ENCODE data around the gene MVP. TPM values are rescaled to one million over a fixed set of nuclear protein-coding genes. Genes with fewer than 3 reads are reported as not detected.

MVP gene
- 178 and 255 TPM in 2 replicates for total RNA-seq

DNA sequence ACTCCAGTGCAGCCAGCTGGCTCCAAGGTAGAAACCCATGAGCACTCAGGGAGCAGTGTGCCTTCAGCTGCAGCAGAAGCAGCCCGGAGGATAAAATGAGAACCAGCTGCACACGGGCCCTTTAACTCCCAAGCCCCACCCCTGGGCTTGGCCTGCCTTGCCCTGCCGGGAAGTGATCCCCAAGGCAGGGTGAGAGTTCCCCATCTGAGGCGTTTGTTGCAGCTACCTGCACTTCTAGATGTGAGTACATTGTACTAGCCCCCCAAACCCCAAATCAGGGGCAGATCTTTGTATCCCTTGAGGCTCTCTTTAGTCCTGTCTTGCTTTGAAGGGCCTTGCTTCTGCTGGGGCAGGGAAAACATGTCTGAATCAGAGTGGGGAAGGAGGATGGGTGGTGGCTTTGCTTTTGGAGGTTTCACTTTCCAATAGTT is at the start of gene MVP:
Gene MVP, plus strand, starts transcription at position 192 of the 431 bp plus-strand sequence. CDS start 10,088 bp downstream, outside the sequence.

DNA sequence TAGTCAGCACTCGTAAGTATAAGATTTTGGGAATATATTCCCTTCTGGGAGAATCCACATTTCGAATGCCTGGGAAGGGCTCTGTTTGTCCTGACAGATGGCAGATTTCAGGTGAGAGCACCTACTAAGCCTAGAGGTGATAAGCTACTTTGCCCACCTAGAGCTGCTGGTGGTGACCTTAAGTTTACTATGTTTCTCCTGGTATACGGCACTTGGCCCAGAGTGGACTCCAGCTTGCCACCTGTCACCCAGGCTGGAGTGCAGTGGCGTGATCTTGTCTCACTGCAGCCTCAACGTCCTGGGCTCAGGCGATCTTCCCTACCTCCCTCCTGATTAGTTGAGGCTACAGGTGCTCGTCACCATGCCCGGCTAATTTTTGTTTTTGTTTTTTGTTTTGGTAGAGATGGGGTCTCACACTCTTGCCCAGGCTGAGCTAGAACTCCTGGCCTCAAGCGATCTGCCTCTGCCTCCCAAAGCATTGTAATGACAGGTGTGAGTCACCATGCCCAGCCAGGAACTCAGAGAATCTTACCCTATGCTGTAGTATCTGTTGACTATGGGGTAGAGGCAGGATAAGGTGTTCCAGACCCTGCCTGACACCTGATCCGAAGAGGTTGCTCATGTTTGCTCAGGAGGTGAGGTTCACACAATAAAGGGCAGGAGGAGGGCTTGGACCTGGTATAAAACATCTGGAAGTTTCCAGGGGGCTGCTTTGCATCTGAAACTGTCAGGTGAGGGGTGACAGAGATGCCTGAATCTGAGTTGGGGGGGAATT is 42.5 kb upstream of the MVP start, which contains the start of gene ZG16:
Gene ZG16, plus strand, starts transcription at position 681 of the 775 bp plus-strand sequence. CDS start 1,011 bp downstream, outside the sequence.

DNA sequence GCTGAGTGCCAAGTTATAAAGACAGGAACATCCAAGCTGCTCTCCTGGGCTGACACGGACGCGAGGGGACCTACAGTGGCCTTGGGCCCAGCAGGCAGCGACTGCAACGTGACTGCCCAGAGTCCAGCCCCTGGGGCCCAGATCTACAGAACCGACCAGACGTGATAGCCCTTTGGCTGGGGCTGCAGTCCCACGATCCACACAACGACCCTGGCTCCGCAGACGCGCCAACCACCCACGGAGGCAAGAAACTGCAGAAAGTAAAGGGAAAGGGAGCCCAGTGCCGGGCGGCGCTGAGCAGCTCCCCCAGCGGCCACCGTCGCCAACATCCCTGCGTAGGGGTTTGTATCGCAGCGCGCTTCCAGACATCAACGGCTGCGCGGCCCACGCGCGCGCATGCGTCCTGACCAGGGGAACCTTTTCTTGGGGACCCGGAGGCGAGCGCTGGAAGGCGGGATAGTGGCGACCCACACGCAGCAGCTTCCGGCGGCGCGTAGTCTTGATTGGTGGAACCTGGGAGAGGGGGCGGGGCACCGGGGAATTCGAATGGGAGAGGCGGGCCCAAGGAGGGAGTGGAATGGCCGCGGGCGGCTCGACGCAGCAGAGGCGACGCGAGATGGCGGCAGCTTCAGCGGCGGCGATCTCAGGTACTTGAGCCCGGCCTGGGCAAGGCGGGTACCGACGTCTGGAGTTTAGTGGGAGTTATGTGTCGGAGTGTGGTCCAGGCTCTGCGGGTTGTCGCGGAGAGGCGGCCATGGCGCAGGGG is 29.9 kb upstream of the MVP start, which contains the start of gene KIF22:
Gene KIF22, plus strand, starts transcription at position 569 of the 766 bp plus-strand sequence. Its CDS starts 9 bp downstream, at position 578.

DNA sequence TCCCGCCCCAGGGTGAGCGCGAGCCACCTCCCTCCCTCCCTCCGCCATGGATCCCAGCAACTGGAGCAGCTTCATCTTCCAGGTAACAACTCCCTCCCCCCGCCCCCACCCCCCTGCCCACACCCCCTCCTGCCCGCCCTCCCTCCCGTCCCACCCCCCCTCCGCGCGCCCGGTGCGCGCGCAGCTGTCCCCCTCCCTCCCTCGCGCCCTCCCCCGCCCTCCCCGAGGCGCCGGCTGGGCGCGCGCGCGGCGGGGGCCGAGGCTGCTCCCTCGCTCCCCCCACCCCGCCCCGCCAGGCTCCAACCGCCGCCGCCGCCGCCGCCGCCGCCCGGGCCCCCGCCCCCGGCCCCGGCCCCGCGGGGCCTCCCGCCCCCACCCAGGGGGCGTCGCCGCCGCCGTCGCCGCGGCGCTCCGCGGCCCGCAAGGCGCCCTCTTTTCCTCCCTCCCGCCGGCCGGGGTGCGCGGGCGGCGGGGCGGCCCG is 14.1 kb upstream of the MVP start, which contains the start of gene MAZ:
Gene MAZ, plus strand, starts transcription at position 431 of the 481 bp plus-strand sequence. CDS start 173 bp downstream, outside the sequence.

DNA sequence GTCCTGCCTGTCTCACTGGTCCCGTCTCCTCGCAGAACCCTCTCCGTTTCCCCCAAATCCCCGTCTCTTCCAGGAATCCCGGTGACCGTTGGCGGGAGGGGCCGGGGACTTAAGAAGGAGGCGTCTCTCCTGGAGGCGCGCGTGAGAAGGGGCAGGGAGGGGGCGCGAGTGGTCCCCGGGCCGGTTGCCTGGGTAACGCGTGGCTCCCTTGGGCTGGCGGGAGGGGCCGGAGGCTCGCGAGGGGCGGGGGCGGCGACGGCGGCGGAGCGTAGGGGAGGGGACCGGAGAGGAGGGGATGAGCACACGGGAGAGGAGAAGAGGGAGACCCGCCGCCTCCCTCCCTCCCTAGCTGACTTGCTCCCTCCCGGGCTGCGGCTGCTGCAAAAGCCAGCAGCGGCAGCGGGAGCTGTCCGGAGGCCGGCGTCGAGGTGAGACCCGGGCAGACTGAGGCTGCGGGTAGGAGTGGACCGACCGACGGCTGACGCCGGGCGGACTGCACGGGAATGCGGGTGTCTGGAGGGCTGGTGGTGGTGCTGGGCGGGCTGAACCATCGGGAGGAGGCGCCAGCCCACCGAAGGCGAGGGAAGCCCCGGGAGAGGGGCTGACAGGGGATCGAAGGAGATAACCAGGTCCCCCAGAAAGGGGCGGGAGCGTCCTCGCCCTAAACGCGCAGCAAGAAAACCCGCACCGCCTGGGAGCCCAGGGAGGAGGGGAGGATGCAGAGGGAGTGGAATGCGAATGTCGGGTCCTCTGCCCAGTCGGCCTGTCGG is 8.2 kb upstream of the MVP start, which contains the start of gene PRRT2:
Gene PRRT2, plus strand, starts transcription at position 298 of the 770 bp plus-strand sequence. CDS start 862 bp downstream, outside the sequence.

DNA sequence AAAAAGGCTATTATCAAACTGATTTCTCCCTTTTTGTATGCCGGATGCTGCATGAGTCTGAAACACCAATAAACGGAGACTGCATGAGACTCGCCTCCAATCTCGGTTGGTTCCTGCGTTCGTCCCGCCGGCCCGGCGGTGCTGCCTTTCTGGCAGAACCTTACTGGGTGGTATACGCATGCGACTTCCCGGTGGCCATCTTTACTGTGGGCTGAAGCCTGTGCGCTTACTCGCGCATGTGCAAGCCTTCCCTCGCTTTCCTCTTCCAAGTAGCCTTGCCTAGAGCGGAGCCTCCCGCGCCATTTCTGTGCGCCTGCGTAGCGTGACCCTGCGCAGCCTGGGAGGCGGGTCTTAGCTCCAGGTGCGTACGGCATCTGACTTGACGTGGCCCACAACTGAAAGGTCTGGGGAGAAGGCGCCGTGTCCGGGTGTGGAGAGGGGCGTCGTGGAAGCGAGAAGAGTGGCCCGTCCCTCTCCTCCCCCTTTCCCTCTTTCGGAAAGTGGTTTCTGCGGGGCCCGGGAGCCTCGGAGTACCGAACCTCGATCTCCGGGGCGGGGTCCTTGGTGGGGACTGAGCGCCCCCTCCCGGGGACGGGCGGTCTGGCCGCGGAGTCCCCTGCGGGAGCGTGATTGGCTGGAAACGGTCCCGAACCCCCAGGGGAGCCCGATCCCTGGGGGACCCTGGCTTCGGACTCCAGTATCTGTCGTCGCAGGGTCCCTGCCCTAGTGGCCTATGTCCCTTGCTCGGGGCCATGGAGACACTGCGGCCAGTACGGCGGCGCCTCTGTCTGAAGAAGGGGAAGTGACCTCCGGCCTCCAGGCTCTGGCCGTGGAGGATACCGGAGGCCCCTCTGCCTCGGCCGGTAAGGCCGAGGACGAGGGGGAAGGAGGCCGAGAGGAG is 4.2 kb upstream of the MVP start, which contains the start of gene PAGR1:
Gene PAGR1, plus strand, starts transcription at position 360 of the 901 bp plus-strand sequence. Its CDS starts 374 bp downstream, at position 734.

DNA sequence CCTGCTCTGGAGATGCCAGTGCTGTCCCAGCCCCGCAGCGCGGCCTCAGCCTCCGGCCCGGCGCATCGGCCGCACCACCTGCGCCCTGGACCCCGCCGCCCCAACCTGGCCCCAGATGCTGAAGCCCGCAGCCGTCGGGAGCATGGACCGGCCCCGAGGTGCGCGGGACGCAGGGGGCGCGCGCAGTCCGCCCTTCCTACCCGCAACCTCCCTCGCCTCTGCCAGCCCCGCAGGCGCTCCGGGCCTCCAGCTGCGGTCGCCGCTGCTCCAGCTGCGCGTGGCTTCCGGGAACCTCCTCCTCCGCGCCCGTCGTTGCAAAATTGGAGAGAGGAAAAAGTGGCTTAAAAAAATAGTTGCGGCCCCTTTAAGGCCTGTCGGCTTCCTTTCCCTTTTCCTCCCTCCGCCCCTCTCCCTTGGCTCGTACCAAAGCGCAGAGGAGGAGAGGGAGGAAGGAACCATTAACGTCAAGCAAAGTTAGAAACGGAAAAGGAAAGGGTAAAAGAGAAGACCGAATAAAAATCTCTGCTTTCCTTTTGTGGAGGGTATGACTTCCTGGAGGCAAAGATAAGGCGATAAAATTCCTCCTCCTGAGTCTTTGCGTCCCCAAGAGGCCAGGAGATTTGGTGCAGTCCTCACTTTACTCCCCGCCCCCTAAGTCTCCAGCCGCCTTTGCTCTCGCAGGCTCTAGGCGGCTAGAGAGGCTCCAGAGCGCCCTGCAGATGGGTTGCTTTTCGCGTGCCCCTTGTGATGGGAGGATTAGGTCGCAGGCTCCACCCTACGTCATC is 42.8 kb downstream of the MVP start, which contains the start of gene CDIPT:
Gene CDIPT, minus strand, starts transcription at position 343 of the 785 bp plus-strand sequence. CDS start 369 bp downstream, outside the sequence.

Other genes with a start within 250 kb of the MVP start
- 0.25 and 0.49 TPM in 2 replicates for gene SPN, start 157.2 kb upstream of the MVP start, total RNA-seq
- gene QPRT, start 141.3 kb upstream of the MVP start, total RNA-seq: 124 and 265 TPM in 2 replicates
- under 0.01 TPM in 1 of 2 replicates, not detected in the other for gene C16orf54, start 74.5 kb upstream of the MVP start, total RNA-seq
- not detected in 2 replicates for gene ZG16, start 42.2 kb upstream of the MVP start, total RNA-seq
- 19.4 and 130 TPM in 2 replicates for gene KIF22, start 29.7 kb upstream of the MVP start, total RNA-seq
- gene MAZ, start 13.9 kb upstream of the MVP start, total RNA-seq: 482 and 486 TPM in 2 replicates
- 0.25 and 0.98 TPM in 2 replicates for gene PRRT2, start 8.3 kb upstream of the MVP start, total RNA-seq
- 19.9 and 38.3 TPM in 2 replicates for gene PAGR1, start 4.3 kb upstream of the MVP start, total RNA-seq
- 94.5 and 128 TPM in 2 replicates for gene CDIPT, start 42.8 kb downstream of the MVP start, total RNA-seq
- gene SEZ6L2, start 79.1 kb downstream of the MVP start, total RNA-seq: 13.0 and 66.6 TPM in 2 replicates
- gene ASPHD1, start 80.0 kb downstream of the MVP start, total RNA-seq: 13.9 and 25.9 TPM in 2 replicates
- 11.4 and 12.5 TPM in 2 replicates for gene KCTD13, start 105.8 kb downstream of the MVP start, total RNA-seq
- gene TMEM219, start 141.6 kb downstream of the MVP start, total RNA-seq: 89.3 and 173 TPM in 2 replicates
- 32.3 and 39.7 TPM in 2 replicates for gene TAOK2, start 153.4 kb downstream of the MVP start, total RNA-seq
- 5.7 and 21.7 TPM in 2 replicates for gene HIRIP3, start 175.2 kb downstream of the MVP start, total RNA-seq
- 39.2 and 97.6 TPM in 2 replicates for gene INO80E, start 175.8 kb downstream of the MVP start, total RNA-seq
- 0.49 and 0.76 TPM in 2 replicates for gene DOC2A, start 190.6 kb downstream of the MVP start, total RNA-seq
- not detected in 2 replicates for gene C16orf92, start 202.7 kb downstream of the MVP start, total RNA-seq
- 0.13 and 0.98 TPM in 2 replicates for gene TLCD3B, start 210.8 kb downstream of the MVP start, total RNA-seq
- gene ALDOA, start 245.3 kb downstream of the MVP start, total RNA-seq: 908 and 1,156 TPM in 2 replicates